ENCODE data around the gene ELAPOR2. TPM values are rescaled to one million over a fixed set of nuclear protein-coding genes. Genes with fewer than 3 reads are reported as not detected.
"Not testable (repeated sequence)": the region's sequence is repeated elsewhere in the genome, so short reads cannot be mapped to it uniquely, and the experiment has no call there.

The ELAPOR2 gene, protein sequence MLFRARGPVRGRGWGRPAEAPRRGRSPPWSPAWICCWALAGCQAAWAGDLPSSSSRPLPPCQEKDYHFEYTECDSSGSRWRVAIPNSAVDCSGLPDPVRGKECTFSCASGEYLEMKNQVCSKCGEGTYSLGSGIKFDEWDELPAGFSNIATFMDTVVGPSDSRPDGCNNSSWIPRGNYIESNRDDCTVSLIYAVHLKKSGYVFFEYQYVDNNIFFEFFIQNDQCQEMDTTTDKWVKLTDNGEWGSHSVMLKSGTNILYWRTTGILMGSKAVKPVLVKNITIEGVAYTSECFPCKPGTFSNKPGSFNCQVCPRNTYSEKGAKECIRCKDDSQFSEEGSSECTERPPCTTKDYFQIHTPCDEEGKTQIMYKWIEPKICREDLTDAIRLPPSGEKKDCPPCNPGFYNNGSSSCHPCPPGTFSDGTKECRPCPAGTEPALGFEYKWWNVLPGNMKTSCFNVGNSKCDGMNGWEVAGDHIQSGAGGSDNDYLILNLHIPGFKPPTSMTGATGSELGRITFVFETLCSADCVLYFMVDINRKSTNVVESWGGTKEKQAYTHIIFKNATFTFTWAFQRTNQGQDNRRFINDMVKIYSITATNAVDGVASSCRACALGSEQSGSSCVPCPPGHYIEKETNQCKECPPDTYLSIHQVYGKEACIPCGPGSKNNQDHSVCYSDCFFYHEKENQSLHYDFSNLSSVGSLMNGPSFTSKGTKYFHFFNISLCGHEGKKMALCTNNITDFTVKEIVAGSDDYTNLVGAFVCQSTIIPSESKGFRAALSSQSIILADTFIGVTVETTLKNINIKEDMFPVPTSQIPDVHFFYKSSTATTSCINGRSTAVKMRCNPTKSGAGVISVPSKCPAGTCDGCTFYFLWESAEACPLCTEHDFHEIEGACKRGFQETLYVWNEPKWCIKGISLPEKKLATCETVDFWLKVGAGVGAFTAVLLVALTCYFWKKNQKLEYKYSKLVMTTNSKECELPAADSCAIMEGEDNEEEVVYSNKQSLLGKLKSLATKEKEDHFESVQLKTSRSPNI
- 18.3 TPM for total RNA-seq

DNA sequence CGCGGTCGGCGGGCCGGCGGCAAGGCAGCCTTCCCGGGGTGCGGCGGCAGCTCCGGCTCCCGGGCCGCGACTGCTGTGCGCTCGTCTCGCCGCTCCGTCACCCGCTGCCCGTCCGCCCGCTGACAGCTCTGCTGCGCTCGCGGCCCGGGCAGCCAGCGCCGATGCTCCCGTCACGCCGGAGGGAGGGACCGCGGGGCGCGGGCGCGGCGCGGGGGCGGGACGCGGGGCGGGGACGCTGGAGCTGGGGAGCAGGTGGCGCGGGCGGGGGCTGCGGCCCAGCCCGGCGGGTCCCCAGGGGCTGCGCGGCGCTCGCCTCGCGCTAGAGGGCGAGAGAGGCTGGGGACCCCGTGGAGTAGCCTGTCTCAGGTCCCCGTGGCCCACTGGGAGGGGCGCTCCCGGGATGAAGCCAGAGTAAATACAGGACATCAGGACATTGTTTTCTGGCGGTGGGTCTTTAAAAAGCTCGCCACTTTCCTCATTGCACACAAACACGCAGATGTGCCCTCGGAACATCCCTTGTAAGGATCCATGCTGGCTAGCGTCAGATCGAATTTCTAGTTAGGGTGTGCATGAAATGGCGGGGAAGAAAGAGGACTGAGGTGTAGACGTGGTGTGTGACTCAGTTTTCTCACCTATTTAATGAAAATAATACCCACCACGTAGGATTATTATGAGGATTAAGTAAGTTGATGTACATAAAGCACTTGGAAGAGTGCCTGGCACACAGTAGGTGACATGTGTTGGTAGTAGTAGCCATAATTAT lies at the start of gene ELAPOR2:
Gene ELAPOR2, minus strand, starts transcription at position 130 of the 763 bp plus-strand sequence. CDS start 141 bp downstream, outside the sequence.
- peak; percentile 76 for DNase-seq (ENCODE audit: low spot score)
- intact Hi-C loops (cut with DNase I): no loop called here
- peak; percentile 95 for ATAC-seq

DNA sequence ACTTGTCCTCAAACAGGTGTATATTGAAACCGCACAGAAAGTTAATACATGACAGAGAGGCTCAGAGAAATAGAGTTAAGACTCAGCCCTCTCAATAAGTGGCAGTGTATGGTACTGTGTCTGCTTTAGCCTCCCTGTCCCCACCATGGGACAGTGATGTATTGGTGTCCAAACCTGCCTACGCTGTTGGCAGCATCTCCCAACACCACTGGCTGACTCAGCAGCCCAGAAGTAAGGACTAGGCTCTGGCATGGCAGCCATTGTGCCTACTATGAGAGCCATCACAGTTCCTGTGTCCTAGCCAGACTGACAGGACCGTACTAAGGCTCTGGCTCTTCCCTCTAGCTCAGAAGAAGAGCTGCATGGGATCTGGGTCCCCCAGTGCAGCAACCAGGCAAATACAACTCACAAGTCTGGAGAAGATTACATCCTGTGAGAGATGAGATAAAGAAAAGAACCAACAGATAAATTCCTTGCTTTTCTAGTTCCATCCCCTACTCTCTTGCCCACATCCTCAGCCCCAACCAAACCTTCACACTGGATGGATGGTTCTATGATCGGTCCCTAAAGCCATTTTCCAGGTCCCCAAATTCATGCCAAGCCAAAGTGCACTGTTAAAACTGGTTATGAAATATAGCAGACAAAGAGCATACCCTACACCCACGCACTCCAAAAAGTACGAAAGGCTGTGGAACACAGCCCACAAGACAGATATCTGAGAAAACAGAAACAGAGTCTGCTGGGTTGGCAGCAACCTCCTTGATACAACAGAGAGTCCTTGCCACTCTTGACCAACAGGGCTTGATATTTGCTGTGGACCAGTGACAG lies 48.7 kb upstream of the ELAPOR2 start:
- intact Hi-C loops (cut with DNase I): no loop called here
- DNase-seq (ENCODE audit: low spot score) (no peak), ATAC-seq (no peak)

GRCh38 chr7:87106974-87107612 lies 47.6 kb upstream of the ELAPOR2 start:
- DNase-seq (ENCODE audit: low spot score): no peak
- intact Hi-C loops (cut with DNase I): no loop called here

GRCh38 chr7:87105401-87105800 lies 45.9 kb upstream of the ELAPOR2 start:
- intact Hi-C loops (cut with DNase I): no loop called here
- no peak for DNase-seq (ENCODE audit: low spot score)
- ATAC-seq: no peak

More at GRCh38 chr7:87106974-87107612, 47.6 kb upstream of the ELAPOR2 start:
- no peak for ATAC-seq

- DNase-seq (ENCODE audit: low spot score) (no peak), ATAC-seq (no peak)
- intact Hi-C loops (cut with DNase I): no loop called here
These were observed 40.9 kb upstream of the ELAPOR2 start for GRCh38 chr7:87100326-87100725.

DNA sequence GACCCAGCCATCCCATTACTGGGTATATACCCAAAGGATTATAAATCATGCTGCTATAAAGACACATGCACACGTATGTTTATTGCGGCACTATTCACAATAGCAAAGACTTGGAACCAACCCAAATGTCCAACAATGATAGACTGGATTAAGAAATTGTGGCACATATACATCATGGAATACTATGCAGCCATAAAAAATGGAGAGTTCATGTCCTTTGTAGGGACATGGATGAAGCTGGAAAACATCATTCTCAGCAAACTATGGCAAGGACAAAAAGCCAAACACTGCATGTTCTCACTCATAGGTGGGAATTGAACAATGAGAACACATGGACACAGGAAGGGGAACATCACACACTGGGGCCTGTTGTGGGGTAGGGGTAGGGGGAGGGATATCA lies 37.9 kb upstream of the ELAPOR2 start:
- DNase-seq (ENCODE audit: low spot score); ATAC-seq; intact Hi-C loops (cut with DNase I): not testable (repeated sequence)

DNA sequence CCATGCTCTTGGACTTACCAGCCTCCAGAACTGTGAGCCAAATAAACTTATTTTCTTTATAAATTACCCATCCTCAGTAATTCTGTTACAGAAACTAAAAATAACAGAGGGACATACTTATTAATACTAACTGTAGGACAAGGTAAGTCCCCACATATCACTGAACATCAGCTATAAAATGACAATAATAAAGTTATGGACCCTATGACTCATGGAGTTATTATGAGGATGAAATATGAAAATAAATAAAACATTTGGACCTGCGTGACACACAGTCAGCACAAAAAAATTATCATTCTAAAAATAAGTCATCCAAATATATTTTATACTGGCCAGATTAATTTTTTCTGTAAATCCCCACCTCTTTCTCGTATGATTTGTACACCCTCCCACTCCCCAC lies 34.9 kb upstream of the ELAPOR2 start:
- DNase-seq (ENCODE audit: low spot score) (no peak), ATAC-seq (no peak)
- intact Hi-C loops (cut with DNase I): no loop called here

GRCh38 chr7:87092568-87093091 lies 33.2 kb upstream of the ELAPOR2 start:
- intact Hi-C loops (cut with DNase I): no loop called here
- DNase-seq (ENCODE audit: low spot score): no peak
- ATAC-seq: no peak

- DNase-seq (ENCODE audit: low spot score): no peak
- no peak for ATAC-seq
- intact Hi-C loops (cut with DNase I): no loop called here
These were observed 32.1 kb upstream of the ELAPOR2 start for GRCh38 chr7:87091487-87092066.

- intact Hi-C loops (cut with DNase I): no loop called here
- DNase-seq (ENCODE audit: low spot score): no peak
- no peak for ATAC-seq
These were observed 24.5 kb upstream of the ELAPOR2 start for GRCh38 chr7:87083865-87084519.

DNA sequence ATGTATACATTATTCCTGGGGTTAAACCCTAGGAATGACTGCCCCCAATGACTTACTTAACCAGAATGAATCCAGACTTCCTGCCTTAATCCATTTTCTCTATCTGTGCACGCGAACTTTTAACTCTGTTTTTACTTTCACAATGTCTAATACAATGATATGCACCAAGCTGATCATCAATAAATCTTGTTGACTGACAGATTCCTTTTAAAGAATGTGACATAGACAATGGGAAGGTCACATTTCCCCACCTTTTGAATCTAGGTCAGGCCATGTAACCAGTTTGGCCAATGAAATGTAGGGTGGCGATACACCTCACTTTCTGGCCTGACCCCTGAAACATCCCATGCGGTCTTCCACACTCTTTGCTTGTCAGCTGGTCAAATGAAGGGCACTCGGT lies 23.2 kb upstream of the ELAPOR2 start:
- ATAC-seq: no peak
- intact Hi-C loops (cut with DNase I): no loop called here
- DNase-seq (ENCODE audit: low spot score): no peak

GRCh38 chr7:87075671-87076404 lies 16.4 kb upstream of the ELAPOR2 start:
- ATAC-seq: no peak
- intact Hi-C loops (cut with DNase I): no loop called here
- DNase-seq (ENCODE audit: low spot score): no peak

- DNase-seq (ENCODE audit: low spot score) (no peak), ATAC-seq (no peak)
- intact Hi-C loops (cut with DNase I): no loop called here
These were observed 8.3 kb upstream of the ELAPOR2 start for GRCh38 chr7:87067788-87068187.

DNA sequence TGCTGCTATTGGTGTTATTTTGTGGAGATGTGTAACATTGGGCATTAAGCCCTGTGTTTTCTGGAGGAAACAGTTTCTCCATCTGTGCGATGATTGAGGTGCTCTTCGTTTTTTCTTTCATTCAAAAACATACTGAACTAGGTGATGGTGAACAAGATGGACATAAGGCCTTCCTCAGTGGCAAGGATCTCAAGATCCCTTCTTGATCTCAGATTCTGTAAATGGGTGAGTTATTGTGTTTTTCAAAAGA lies 759 bp upstream of the ELAPOR2 start:
- intact Hi-C loops (cut with DNase I): no loop called here
- DNase-seq (ENCODE audit: low spot score) (no peak), ATAC-seq (no peak)

GRCh38 chr7:87058744-87059524 lies 520 bp downstream of the ELAPOR2 start:
- intact Hi-C loops (cut with DNase I): no loop called here
- peak; percentile 59 for DNase-seq (ENCODE audit: low spot score)
- peak; percentile 40 for ATAC-seq

GRCh38 chr7:87057210-87057609 lies 2.2 kb downstream of the ELAPOR2 start:
- DNase-seq (ENCODE audit: low spot score) (no peak), ATAC-seq (no peak)
- intact Hi-C loops (cut with DNase I): no loop called here

Measured in sciatic nerve (tissue), 2 donors.